ENCODE measurements around the gene PXYLP1.

PXYLP1 gene

DNA sequence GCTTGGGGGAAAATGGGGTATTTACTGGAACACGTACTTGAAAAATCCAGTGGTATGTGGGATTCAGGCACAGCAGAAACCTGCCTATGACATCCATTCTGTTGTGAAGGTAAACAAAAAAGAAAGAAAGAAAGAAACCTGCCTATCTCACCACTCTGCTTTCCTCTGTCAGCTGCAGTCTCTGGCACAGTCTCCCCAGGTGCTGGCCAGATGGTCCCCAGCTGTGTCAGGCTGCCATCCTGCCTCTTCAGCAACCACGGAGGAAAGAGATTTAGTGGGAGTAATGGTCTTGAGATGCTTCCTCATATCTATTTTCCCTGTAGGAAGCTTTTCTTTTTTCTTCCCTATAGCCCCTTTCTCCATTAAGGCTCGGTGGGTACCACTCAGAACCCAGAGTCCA is 2.5 kb upstream of the PXYLP1 start:
- no peak for DNase-seq

GRCh38 chr3:141230293-141230692 is 1.3 kb upstream of the PXYLP1 start:
- DNase-seq: no peak

DNA sequence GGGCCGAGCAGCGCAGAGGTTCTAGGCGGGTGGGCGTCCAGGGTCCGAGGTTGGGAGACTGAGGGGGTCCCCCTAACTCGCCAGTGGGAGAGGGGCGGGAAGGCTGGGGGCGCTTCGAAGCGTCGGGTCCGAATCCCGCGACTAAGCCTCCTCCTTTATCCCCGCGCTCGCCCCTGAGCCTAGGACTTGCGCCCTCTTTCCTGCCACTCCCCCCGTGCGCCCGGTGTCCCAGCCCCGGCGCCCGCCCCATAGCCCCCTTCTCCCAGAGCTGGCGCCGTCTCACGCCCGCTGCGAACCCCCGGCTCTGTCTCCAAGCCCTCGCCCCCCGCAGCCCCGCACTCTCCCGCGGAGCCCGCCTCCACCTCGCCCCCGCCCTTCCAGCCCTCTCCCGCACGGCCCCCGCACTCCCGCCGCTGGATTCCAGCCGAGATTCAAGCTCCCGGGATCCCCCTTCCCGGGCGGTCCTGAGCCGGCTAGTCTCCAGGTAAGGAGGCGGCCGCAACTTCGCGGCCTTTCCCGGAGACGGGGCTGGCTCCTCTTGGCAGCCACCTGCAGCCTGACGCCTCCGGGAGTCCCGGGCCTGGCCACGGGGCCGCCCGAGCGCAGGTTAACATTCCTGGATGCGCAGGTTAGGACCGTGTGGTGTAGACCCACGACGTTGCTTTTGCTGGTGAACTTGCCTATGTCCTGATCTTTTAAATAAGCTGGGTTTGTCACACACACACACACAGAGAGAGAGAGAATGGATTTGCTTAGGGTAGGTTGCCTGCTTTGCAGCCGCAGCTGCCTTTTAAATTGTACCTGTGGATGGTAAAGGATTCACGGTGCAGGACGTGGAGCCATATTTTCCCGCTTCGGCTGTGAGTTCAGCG is 563 bp downstream of the PXYLP1 start:
- no peak for DNase-seq

DNA sequence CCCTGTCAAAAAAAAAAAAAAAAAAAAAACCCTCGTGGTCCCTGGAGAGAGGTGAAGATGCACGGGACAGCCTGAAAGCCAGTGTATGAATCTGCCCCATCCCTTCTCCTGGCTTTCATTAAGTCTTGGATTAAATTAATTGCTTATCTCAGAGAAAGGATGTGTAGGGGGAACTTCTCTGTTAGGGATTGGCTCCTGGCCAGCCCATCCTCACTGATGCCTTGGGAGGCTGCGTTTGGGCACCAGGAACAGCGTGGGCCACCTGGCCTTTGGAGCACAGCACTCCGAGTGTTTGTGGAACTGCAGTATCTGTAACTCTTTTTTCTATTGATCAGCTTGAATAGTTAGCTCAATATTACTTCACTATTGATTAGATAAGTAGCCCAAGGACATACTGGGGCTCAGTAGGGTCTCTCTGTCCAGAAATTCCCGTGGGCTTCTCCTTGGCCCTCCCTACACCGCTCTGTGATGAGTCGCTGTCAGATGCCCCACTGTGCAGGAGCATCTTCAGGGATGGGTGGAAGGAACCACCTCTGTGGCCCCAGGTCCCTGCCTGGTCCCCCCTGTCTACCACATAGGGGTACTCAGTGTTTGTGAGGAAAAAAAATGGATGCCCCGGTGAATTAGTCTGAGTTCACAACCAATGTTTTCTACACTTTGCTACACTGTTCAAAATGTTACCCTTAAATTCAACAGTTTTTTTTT is 2.0 kb downstream of the PXYLP1 start:
- no peak for DNase-seq

DNA sequence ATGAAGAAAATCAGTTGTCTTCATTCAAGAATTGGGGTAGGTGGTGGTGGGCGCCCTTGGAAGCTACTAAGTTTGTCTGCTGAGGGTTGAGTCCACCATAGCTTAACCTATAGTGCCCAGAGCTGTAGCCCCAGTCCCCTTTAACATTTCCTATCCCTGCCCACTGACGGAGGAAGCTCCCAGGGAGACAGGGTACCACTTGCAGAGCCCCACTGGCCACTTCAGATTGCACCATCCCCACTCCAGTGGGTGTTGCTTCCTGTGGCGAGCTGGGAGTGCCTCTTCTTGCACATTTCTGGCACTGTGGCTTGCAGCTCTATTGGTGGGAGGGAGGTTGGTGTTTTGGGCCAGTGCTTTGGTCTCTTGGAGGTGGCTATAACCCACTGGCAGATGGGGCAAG is 2.7 kb downstream of the PXYLP1 start:
- no peak for DNase-seq

GRCh38 chr3:141235661-141236171 is 4.1 kb downstream of the PXYLP1 start:
- no peak for DNase-seq

DNA sequence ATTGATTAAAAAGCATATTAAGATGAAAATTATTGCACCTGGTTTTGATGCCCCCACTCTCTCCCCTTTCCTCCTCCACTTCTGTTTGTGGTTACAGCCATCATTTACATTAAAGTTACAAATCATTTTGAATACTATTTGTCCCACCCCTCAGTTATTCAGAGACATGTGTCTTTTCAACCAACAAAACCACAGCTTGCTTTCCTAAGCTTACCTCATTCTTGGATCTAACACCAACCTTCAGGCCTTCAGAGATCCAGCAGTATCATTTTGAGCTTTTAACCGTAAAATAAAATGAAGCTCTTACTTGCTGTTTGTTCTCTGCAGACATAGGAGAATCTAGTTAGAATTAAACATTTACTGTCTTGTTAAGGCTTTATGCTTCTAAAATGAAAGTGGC is 4.7 kb downstream of the PXYLP1 start:
- no peak for DNase-seq

GRCh38 chr3:141237701-141238521 is 6.3 kb downstream of the PXYLP1 start:
- DNase-seq: no peak

DNA sequence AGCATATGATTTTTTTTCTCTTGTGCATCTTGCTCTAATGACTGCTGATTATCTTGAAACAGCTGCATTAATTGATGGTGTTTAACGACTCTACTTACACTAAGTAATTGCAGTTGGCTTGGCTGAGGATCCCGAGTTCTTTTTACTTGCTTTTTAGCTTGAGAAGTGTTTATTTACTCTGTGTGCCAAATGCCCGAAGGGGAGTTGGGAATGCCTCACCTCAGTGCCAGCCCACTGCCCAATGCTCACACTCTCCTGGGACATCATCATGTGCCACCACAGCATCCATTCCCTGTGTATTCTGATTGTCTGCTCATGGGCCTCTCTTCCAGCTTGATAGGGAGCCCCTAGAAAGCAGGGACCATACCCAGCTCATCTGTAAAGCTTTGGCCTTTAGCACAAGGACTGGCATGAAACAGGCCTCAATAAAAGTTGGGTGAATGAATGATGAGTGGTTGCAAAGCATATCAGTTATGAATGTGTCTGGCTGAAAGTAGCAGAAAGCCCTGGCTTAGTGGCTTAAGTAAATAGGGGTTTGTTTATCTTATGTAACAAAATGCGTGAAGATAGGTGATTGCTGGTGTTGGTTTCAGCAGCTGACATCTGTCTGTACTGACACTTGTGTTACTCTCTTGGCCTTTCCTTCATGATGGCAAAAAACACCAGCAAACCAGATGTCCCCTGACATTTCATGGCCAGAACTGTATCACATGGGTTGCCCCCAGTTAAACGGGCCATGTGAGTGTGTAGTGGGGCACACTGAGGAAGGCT is 8.1 kb downstream of the PXYLP1 start:
- no peak for DNase-seq

DNA sequence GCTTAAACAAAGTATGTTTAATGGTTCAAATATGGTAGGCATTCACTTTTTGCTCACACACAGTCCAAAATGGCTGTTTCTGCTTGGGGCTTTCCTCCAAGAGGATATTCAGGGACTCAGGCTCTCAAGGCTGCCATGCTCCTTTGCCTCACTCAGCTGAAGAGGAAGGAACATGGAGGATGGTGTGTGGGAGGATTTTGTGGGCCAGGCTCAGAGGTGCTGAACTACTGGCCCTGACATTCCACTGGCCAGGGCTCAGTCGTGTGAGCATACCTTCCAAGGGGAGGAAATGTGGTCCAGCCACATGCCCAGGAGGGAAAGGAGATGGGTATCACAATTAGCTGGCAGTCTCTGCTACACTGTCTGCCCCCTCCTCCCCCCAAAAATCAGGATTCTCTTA is 8.7 kb downstream of the PXYLP1 start:
- no peak for DNase-seq

- DNase-seq: no peak
Measured at GRCh38 chr3:141240687-141241615, 9.3 kb downstream of the PXYLP1 start.

DNA sequence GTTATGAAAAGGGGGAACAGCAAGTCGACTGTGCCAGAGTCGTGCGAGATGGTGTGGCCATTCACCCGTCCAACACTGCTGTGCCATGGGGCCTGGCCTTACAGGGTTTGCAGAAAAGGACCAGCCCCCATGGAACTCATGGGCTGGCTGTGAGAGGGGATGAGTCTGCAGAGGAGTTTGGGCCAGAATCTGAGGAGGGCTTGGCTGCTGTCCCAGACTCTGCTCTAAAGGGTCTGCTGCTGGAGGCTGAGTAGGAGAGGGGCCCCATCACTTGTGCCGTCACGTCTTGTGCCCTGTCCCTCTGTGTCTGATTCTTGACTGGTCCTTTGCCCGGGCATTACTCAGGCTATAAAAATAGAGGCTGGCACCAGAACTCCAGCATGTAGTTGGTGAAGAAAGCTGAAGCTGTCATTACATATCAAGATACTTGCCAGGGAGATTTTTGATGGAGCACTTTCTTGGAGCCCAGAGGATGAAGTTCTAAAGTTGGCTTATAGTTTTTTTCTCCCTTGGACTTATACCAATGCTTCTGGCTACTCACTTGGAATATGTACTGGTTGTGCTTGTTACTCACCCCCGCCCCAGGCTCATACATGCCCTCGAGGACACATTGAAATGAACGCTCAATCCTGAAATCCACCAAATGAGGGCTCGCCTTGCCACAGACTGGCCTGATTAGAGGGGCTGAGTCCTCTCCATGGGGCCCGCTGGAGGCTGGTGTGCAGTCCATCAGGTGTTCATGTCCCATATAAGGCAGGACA is 10.2 kb downstream of the PXYLP1 start:
- no peak for DNase-seq

GRCh38 chr3:141242377-141243092 is 10.9 kb downstream of the PXYLP1 start:
- DNase-seq: no peak

DNA sequence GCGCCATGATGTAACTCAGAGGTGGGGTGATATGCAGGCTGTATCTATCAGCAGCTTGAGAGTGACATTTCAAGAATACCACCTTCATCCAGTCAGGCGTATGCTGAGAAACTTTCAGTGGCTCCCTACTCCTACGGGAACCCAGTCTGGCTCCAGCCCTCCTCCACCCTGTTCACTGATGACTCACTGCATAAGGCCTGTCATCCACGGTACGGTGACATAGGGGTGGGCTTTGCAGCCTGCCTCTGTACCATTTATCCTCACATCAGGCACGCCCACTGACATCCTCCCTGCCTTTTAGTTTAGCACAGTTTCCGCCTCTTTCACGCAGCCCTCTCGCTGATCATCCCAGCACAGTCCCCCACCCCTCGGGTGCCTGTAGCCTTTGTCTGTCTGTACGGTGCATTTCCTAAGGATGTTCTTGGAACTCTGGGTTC is 11.7 kb downstream of the PXYLP1 start:
- no peak for DNase-seq

GRCh38 chr3:141246224-141246957 is 14.8 kb downstream of the PXYLP1 start:
- no peak for DNase-seq

- DNase-seq: no peak
Measured at GRCh38 chr3:141246958-141247301, 15.3 kb downstream of the PXYLP1 start.

GRCh38 chr3:141248064-141248463 is 16.4 kb downstream of the PXYLP1 start:
- DNase-seq: no peak

DNA sequence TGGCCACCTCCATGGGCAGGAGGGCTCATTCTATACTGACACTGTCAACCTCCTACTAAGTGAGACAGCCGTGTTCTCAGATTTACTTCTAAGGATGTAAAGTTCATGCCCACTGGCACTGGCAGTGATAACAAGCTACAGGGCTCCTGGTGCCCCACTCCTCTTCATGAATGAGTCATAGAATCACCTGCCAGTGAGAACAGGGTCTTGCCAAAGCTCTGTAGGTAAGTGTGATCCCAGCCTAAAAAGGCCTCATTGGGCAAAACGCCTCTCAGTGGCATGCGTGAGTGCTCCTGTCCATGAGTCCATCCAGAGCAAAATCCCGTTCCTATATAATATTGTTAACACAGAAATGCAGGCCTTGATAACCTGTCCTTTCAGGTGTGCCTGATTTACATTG is 17.4 kb downstream of the PXYLP1 start:
- DNase-seq: no peak

GRCh38 chr3:141250342-141250741 is 18.7 kb downstream of the PXYLP1 start:
- no peak for DNase-seq

Data from amniotic stem cell (primary cell).